ENCODE measurements around the gene HORMAD2.
"Not testable (repeated sequence)": the region's sequence is repeated elsewhere in the genome, so short reads cannot be mapped to it uniquely, and the experiment has no call there.

The HORMAD2 gene

GRCh38 chr22:30057375-30057774 lies 22.9 kb upstream of the HORMAD2 start:
- DNase-seq (ENCODE audit: low read depth in 2 of 2): no peak

DNA sequence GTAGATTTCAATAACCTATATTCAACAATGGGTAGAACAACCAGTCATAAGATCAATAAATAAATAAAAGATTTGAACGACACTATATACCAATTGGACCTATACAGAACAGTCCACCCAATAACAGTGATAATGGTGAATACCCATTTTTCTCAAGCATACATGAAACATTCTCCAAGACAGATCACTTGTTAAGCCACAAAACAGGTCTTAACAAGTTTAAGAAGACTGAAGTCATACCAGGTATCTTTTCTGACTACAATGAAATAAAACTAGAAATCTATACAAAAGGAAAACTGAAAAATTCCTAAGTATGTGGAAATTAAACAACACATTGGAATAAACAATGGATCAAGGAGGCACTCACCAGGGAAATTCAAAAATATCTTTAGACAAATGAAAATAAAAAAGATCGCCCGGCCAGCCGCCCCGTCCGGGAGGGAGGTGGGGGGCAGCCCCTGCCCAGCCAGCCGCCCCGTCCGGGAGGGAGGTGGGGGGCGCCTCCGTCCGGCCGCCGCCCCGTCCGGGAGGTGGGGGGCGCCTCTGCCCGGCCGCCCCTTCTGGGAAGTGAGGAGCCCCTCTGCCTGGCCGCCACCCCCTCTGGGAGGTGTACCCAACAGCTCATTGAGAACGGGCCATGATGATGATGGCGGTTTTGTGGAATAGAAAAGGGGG lies 20.8 kb upstream of the HORMAD2 start:
- not testable (repeated sequence) for DNase-seq (ENCODE audit: low read depth in 2 of 2)

- DNase-seq (ENCODE audit: low read depth in 2 of 2): not testable (repeated sequence)
Measured at GRCh38 chr22:30061094-30061493, 19.2 kb upstream of the HORMAD2 start.

DNA sequence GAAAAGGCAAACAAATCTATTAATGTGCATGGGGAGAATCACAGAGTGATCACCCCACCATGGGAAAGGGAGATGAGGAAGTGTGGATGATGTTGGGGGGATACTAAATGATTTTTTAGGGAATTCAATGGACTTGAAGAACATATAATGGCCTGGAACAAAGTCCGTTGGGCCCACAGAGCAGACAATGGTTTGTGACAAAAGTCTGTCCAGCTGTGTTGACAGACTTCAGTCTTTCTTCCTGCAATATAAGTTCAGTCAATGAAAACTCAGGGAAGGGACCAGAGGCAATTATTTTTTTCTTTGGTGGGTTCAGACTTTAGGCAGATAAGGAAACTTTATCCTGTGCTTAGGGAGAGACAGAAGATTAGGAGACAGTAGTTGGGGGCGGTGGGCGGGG lies 18.0 kb upstream of the HORMAD2 start:
- DNase-seq (ENCODE audit: low read depth in 2 of 2): no peak

GRCh38 chr22:30062950-30063349 lies 17.3 kb upstream of the HORMAD2 start:
- DNase-seq (ENCODE audit: low read depth in 2 of 2): no peak

GRCh38 chr22:30064172-30064571 lies 16.1 kb upstream of the HORMAD2 start:
- no peak for DNase-seq (ENCODE audit: low read depth in 2 of 2)

DNA sequence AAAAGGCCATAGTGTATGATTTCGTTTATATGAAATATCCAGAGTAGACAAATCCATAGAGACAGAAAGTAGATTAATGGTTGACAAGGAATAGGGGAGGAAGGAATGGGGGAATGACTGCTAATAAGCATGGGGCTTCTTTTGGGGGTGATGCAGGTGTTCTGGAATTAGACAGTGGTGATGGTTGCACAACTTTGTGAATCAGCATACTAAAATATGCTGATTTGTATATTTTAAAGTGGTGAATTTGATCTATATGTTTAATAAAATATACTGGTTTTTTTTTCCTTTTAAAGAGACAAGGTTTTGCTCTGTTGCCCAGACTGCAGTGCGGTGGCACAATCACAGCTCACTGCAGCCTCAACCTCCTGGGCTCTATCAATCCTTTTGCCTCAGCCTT lies 6.5 kb upstream of the HORMAD2 start:
- no peak for DNase-seq (ENCODE audit: low read depth in 2 of 2)

GRCh38 chr22:30074147-30074546 lies 6.1 kb upstream of the HORMAD2 start:
- DNase-seq (ENCODE audit: low read depth in 2 of 2): no peak

- no peak for DNase-seq (ENCODE audit: low read depth in 2 of 2)
Measured at GRCh38 chr22:30074994-30075393, 5.3 kb upstream of the HORMAD2 start.

- DNase-seq (ENCODE audit: low read depth in 2 of 2): no peak
Measured at GRCh38 chr22:30077279-30077880, 2.9 kb upstream of the HORMAD2 start.

DNA sequence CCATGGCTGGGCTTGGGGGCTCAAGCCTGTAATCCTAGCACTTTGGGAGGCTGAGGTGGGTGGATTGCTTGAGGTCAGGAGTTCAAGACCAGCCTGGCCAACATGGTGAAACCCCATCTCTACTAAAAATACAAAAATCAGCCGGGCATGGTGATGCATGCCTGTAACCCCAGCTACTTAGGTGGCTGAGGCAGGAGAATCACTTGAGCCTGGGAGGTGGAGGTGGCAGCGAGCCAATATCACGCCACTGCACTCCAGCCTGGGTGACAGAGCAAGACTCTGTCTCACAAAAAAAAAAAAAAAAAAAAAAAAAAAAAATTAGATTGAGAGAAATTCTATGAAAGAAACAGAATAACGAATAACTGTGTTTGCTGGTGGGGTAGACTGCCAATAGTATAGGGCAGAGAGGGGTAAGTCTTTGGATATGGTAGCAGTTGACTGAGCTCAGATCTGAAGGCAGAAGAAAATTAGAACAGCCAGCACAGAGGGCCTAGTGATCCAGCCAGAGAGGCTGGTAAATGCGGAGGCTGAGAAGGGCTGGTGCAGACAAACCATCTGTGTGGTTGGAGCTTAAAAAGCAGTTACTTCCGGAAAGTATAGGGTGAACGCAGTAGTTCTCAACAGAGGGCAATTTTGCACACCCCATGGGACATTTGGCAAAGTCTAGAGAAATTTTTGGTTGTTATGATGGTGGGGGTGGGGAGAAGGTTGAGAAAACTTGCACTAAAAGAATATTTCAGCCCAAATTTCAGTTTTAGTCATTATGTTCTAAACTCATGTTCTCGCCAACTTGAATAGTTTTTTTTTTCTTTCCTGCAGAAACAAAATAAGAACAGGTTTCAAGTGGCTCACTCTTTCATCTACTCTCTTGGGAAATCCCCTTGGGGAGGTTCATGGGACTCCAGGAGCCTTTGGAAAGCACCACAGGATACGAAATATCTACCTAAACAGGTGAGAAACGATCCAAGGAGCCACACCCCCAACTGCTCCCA lies 1.6 kb upstream of the HORMAD2 start:
- no peak for DNase-seq (ENCODE audit: low read depth in 2 of 2)

GRCh38 chr22:30080805-30081204 lies 541 bp downstream of the HORMAD2 start:
- no peak for DNase-seq (ENCODE audit: low read depth in 2 of 2)

GRCh38 chr22:30086496-30086895 lies 6.2 kb downstream of the HORMAD2 start:
- DNase-seq (ENCODE audit: low read depth in 2 of 2): no peak

GRCh38 chr22:30087037-30087436 lies 6.8 kb downstream of the HORMAD2 start:
- not testable (repeated sequence) for DNase-seq (ENCODE audit: low read depth in 2 of 2)

DNA sequence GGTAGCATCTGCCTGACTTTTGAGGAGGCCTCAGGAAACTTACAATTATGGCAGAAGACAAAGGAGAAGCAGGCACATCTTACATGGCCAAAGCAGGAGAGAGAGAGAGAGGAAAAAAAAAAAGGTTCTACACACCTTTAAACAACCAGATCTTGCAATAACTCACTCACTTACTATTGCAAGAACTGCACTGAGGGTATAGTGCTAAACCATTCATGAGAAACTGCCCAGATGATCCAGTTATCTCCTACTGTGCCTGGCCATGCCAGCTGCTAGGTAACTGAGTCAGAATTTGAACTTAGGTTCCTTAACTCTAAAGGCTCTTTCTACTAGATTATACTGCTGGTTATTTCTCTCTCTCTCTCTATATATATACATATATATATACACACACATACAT lies 7.3 kb downstream of the HORMAD2 start:
- no peak for DNase-seq (ENCODE audit: low read depth in 2 of 2)

DNA sequence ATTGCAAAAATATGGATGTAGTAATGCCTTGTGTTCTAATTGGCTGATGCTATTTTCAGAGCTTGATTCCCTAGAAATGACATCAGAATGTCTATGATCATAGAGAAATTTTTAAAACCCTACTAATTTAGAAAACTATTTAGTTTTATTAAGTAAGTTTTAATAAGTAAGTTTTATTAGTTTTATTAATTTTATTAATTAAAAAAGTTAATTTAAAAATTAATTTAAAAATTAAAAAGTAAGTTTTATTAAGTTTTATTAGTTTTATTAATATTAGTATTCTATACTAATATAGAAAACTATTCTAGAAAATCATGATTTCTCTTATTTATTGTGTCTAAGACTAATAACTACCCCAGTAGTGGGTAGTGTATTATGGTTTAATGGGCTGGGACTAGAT lies 8.2 kb downstream of the HORMAD2 start:
- no peak for DNase-seq (ENCODE audit: low read depth in 2 of 2)

- no peak for DNase-seq (ENCODE audit: low read depth in 2 of 2)
Measured at GRCh38 chr22:30089655-30089974, 9.4 kb downstream of the HORMAD2 start.

DNA sequence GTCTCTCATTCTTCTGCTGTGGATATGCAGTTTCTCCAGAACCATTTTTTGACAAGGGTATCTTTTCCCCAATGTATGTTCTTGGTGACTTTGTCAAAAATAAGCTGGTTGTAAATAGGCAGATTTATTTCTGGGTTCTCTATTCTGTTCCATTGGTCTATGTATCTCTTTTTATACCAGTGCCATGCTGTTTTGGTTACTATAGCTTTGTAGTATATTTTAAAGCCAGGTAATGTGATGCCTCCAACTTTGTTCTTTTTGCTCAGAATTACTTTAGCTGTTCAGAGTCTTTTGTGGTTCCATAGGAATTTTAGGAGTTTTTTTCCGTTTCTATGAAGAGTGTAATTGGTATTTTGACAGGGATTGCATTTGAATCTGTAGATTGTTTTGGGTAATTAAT lies 12.4 kb downstream of the HORMAD2 start:
- no peak for DNase-seq (ENCODE audit: low read depth in 2 of 2)

DNA sequence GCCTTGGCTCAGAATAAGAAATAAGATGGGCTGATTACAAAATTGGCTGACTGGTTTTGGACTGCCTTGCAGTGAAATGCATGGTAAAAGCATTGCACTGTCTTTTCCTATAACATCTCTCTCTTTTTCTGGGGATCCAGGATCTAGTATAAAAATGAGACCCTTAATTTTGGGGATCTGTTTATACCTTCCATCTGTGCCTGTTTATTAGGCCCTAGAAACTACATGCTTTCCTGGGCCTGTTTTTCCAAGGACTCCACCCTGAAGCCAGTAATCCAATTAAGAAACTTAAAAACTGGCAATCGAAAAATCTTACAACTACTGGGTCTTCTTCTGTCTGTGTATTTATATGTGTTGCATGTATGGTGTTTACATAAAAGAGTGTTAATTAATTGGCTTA lies 14.5 kb downstream of the HORMAD2 start:
- no peak for DNase-seq (ENCODE audit: low read depth in 2 of 2)

DNA sequence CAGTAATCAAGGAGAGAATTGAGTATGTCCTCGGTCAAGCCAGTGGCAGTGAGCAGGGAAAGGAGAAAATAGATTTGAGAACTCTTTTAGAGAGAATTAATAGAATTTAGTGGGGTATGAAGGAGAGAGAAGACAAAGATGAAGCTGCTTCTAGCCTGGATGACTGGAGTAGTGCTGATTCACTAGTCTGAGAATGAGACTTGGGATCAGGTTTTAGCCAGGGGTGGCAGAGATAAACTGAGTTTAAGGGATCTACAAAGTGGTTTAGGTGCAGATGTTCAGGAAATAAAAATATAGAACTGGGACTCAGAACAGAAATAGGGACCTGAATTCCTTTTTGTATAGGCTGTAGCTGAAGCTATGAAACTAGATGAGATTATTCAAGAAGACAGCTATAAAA lies 17.6 kb downstream of the HORMAD2 start:
- DNase-seq (ENCODE audit: low read depth in 2 of 2): no peak

DNA sequence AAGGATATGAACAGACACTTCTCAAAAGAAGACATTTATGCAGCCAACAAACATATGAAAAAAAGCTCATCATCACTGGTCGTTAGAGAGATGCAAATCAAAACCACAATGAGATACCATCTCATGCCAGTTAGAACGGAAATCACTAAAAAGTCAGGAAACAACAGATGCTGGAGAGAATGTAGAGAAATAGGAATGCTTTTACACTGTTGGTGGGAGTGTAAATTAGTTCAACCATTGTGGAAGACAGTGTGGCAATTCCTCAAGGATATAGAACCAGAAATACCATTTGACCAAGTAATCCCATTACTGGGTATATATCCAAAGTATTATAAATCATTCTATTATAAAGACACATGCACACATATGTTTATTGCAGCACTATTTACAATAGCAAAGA lies 20.5 kb downstream of the HORMAD2 start:
- not testable (repeated sequence) for DNase-seq (ENCODE audit: low read depth in 2 of 2)

- DNase-seq (ENCODE audit: low read depth in 2 of 2): no peak
Measured at GRCh38 chr22:30104501-30105156, 24.4 kb downstream of the HORMAD2 start.
